HTR-8/SVneo (cell line): Measurements from ENCODE around the gene MAD2L1BP.
"Not testable (repeated sequence)": the region's sequence is repeated elsewhere in the genome, so short reads cannot be mapped to it uniquely, and the experiment has no call there.

Experiments
- DNase-seq: peaks from one replicate; pipeline ENCODE4 v3.0.0; 2011; ENCODE audit warnings: low spot score, mixed read lengths; ENCODE audit not compliant: insufficient read length
- FAIRE-seq: peaks from 2 replicates; lab custom pipeline; 2011; peaks lifted over from hg19 to GRCh38; lab: Jason Lieb, UNC

MAD2L1BP gene

GRCh38 chr6:43635387-43636307, at the start of gene MAD2L1BP:
Gene MAD2L1BP (plus strand): TSS chr6:43635840. CDS start chr6:43635876, 36 bp downstream.
- no peak for FAIRE-seq

GRCh38 chr6:43588194-43588593, 47.4 kb upstream of the MAD2L1BP start:
- no peak for DNase-seq
- no peak for FAIRE-seq

More at GRCh38 chr6:43635387-43636307, at the start of gene MAD2L1BP:
- peak; percentile 79 for DNase-seq

GRCh38 chr6:43589564-43589963, 46.1 kb upstream of the MAD2L1BP start:
- FAIRE-seq, DNase-seq: not testable (repeated sequence)

- FAIRE-seq (no peak), DNase-seq (no peak)
These were observed 41.7 kb upstream of the MAD2L1BP start for GRCh38 chr6:43593938-43594337.

GRCh38 chr6:43600595-43600994, 35.0 kb upstream of the MAD2L1BP start:
- no peak for FAIRE-seq

GRCh38 chr6:43604174-43604573, 31.5 kb upstream of the MAD2L1BP start:
- DNase-seq (no peak), FAIRE-seq (no peak)

More at GRCh38 chr6:43600595-43600994, 35.0 kb upstream of the MAD2L1BP start:
- no peak for DNase-seq

- DNase-seq (no peak), FAIRE-seq (no peak)
These were observed 29.6 kb upstream of the MAD2L1BP start for GRCh38 chr6:43606019-43606418.

- DNase-seq (peak; percentile 69), FAIRE-seq (peak; percentile 26)
These were observed 27.3 kb upstream of the MAD2L1BP start for GRCh38 chr6:43608310-43608763.

- FAIRE-seq (no peak), DNase-seq (no peak)
These were observed 26.8 kb upstream of the MAD2L1BP start for GRCh38 chr6:43608807-43609206.

GRCh38 chr6:43609402-43609801, 26.2 kb upstream of the MAD2L1BP start:
- FAIRE-seq (no peak), DNase-seq (no peak)

- FAIRE-seq = no peak
- DNase-seq = no peak
These were observed 25.2 kb upstream of the MAD2L1BP start for GRCh38 chr6:43610431-43610830.

- DNase-seq (no peak), FAIRE-seq (no peak)
These were observed 21.8 kb upstream of the MAD2L1BP start for GRCh38 chr6:43613721-43614395.

GRCh38 chr6:43614396-43614730, 21.3 kb upstream of the MAD2L1BP start:
- FAIRE-seq = no peak
- DNase-seq = no peak

GRCh38 chr6:43616725-43617472, 18.7 kb upstream of the MAD2L1BP start:
- no peak for FAIRE-seq
- DNase-seq = no peak

GRCh38 chr6:43621078-43621835, 14.4 kb upstream of the MAD2L1BP start:
- DNase-seq (no peak), FAIRE-seq (no peak)

- DNase-seq = no peak
- no peak for FAIRE-seq
These were observed 13.8 kb upstream of the MAD2L1BP start for GRCh38 chr6:43621836-43622180.

GRCh38 chr6:43622541-43622940, 13.1 kb upstream of the MAD2L1BP start:
- no peak for FAIRE-seq
- no peak for DNase-seq

GRCh38 chr6:43623880-43624785, 11.5 kb upstream of the MAD2L1BP start:
- no peak for DNase-seq
- FAIRE-seq = no peak

- FAIRE-seq (no peak), DNase-seq (no peak)
These were observed 10.8 kb upstream of the MAD2L1BP start for GRCh38 chr6:43624786-43625288.
